GF-D8 (cell line): ENCODE results near the gene SMIM41.

Experiments used
- DNase-seq: peaks from one replicate; lab custom pipeline; 2025; lab: John Stamatoyannopoulos, UW

Gene SMIM41

DNA sequence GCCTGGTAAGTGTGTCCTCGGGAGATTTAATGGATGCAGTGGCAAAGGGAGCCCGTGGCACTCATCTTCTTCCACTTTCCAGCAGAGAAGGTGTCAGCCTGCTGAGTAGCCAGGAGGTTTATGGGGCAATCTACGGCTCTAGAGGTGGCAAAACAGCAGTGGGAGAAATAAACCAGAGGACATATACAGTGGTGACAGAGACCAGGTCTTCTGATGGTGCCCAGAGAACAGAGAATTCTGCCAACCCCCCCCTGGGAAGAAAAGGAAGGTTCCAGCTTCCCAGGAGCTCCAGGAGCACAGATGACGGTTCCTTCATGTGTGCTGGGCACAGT is 43.0 kb downstream of the SMIM41 start:
- no peak for DNase-seq

DNA sequence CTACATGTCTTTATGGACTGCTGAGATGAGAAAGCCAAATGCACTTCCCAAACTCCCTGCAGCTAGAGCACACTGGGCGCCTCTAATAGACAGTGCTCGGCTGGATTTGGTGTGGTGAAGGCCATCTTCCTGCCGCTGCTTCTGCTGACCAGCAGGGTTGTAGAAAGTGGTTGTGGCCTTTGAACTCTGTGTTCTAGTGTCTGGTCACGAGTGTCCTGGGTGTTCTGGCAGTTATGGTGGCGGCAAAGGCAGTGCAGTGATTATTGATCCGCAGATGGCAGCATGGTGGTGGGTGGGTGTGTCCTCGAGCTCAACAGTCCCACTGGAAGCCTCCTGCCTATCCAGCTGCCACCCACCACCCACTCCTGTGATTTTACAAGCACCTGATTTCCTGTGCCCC is 43.4 kb downstream of the SMIM41 start:
- DNase-seq: no peak

DNA sequence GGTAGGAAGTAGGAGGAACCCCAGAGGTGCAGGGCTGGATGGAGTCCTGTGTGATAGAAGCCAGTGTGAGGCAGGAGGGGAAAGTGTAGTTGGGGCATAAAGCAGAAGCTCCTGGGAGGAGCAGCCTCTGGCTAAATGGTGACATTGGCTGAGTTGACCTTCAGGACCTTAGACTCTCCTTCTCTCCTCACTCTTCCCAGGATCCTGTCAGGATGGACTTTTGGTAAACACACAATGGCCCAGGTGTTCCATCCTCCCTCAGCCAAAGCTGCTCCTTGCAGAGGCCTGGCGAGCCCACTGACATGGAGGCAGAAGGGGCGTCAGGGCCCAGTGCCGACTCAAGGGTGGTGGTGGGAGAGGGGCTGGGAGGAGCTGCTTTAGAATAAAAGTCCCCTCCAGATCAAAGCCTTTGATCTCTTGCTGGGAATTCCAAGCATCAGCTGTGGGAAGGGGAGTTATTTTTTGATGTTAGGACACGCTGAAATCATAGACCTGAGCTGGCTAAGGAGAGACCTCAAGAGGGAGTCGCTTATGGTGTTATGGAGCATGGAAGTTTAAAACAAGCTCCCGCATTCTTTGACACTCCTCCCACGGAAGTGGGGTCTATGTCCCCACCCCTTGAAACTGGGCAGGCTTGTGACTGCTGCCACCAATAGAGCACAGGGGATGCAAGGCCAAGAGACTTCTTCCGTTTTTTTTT is 44.1 kb downstream of the SMIM41 start:
- DNase-seq: no peak

GRCh38 chr12:52125476-52125900 is 46.0 kb downstream of the SMIM41 start:
- no peak for DNase-seq

DNA sequence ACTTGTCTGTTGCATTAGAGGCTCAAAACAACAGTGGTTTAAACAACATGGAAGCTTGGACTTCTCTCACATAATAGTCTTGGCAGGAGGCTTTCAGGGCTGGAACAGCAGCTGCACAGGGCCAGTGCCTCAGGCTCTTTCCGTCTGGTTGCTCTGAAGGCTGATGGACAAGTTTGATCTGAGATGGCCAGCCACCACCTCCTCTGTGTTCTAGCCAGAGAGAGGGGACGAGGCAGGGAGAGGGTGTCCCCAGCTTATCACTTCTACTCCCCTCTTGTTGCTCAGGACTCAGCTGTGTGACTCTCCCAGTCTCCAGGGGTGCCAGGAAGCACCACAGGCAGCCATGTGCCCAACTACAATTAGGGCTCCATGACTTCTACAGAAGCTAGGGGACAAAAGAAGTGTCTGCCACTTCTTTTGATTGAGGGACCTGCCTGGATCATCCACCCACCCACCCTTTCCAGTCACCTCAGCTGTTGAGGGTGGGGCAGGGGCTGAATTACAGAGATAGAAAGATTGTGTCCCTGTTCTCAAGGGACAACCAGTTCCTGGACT is 46.6 kb downstream of the SMIM41 start:
- no peak for DNase-seq

DNA sequence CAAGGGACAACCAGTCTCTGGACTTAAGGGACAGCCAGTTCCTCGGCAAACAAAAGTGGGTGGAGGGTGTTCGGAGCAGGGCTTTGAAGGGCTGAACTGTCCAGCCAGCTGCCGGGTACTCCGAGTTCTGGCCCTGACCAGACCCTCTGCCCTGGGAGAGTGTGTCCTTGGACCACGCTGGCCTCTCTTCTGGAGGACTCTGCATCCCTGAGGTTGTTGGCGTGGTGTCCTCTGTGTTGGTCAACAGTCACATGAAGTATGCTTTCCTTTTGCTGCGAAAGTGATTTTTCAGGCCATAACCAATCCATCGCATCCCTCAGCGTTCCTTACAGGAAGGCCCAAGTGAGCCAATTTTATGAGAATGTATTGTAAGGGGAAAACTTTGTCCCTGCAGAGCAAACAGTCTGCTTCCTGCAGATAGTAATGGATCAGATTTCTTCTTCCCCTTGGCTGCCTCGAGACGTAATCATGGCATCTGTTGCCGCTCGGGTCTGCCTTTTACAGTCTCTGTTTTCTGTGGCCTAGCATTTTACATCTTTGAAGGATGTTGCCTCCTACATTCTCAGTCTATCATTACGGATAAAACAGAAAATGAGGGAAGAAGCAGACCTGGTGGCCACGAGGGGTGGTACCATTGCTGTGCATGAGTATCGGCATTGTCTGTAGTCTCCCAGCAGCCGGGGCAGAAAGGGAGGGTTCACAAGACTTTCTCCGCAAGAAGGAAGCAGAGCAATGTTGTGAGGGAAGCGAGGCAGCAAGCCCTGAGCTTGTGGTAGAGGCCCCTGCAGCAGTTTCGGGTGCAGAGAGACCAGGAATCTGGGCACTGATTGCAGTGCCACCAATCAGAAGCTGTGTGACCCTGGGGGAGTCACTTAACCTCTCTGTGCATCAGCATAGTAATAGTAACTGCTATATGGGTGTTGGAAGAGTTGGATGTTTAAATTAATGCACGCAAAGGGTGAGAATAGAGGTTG is 47.4 kb downstream of the SMIM41 start:
- DNase-seq: no peak

DNA sequence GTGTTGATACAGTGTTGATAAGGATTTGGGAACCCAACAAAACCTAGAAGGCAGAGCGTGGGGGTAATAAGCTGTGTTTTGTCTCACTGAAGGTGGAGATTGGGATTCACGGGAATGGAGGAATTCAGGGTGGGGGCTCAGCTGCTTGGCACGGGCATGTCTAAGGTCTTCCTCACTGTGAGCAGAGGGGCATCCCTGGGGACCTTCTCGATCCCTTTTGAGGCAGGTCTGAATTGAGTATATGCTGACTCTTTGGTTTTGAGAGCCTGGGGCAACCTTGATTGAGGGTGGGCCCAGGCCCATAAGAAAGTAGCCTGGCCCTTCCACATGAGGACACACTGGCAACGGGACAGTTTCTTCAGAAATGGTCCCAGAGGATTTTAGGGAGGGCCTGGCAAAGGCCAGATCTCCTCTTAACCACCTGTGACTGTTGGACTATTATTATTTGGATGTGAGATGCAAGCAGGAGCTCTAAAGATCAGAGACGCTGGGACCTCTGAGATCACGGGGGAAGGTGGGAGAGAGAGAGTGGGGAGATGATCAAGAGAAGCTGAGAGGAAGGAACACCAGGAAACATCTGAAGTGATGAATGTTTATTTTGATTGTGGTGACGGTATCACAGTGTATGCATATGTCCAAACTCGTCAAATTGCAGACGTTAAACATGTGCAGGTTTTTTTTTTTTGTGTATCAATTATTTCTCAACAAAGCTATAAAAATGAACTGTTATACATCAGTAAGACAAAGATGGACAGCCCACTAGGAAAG is 48.4 kb downstream of the SMIM41 start:
- DNase-seq: no peak

DNA sequence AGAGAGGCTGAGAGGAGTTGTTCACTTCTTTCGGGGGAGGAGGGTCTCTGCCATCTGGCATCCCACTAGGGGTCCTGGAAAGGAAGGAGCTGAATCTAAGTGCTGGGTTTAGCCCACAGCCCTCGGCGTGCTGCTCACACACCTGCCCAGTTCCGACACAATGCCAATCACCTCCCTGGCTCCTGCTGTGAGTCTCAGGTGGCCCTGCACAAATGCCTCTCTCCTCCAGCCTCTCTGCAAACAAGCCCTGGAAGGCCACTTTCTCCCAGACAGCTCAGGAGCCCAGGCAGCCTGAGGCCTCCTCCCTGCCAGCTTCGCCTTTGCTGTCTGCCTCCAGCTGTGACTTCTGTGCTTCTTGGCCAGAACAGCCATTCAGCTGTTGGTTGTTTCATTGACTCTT is 51.2 kb downstream of the SMIM41 start:
- no peak for DNase-seq

DNA sequence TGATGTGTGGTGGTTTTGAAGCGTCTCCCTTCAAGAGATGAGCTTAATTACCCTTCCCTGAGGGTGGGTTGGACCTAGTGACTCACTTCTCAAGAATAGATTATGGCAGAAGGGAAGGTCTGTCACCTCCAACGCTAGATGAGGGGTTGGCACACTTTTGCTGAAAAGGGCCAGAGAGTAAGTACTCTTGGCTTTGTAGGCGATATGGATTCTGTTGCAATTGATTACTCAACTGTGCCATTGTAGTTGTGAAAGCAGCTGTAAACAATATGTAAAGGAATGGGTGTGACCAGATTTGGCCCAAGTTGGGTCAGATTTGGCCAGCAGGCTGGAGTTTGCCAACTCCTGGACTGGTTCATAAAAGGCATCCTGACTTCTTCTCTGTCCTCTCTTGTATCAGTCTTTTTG is 53.3 kb downstream of the SMIM41 start:
- no peak for DNase-seq

- DNase-seq: no peak
These were observed 58.2 kb downstream of the SMIM41 start for GRCh38 chr12:52137746-52138145.

GRCh38 chr12:52139147-52139546 is 59.6 kb downstream of the SMIM41 start:
- no peak for DNase-seq

DNA sequence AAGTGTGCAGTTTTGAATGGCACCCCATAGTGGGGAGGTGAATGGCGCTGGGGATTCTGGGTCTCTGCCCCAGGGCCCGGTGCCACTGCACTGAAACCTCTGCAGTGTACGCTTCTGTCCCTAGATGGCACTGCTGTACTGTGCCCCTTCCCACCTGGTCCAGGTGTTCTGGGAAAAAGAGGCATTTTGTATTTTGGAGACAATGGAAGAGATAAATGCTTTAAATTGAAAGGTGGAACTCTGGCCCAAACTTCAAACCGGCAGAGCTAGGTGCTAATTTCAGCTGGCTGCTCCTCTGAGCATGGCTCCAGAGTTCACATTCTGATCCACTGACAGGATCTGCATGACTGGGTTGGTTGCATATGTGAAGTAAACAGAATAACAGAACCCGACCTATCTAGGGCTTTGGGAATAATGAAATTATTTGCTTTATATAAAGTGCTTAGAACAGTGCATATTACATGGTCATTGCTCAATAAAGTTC is 60.1 kb downstream of the SMIM41 start:
- DNase-seq: no peak

- DNase-seq: no peak
These were observed 61.8 kb downstream of the SMIM41 start for GRCh38 chr12:52141306-52141705.

DNA sequence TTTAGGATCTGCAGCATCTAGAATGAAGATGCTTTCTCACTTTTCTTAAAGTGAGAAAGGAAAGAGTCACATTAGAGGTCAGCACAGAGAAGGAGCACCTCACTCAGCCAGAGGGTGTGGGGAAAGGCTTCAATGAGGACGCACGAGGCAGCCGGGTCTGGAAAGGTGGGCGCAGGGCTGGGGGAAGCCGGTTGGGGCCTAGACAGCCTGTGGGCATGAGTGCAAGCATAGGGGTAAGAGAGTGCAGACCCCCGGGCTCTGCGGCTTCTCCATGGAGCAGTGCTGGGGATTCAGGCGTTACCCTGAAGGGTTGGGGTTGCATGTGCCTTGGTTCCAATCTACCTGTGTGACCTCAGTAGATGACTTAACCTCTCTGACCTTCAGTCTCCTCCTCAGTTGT is 62.4 kb downstream of the SMIM41 start:
- no peak for DNase-seq

DNA sequence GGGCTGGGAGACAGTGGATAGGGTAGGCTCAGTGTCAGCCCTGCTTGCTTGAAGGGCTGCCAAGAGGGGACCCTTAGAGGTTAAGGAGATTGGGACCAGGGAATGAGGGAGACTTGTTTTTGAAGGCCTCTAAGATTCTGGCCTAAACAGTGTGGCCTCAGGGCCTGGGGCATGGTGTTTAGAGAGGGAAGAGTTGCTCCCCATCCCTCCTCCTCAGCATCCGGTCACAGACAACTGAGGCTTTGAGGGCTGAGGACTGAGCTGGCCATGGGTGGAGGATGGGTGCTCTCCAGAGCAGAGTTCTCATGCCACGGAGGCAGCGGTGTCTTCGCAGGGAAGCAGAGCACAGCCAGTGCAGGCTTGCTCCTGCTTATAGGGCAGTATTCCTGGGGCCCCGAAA is 62.9 kb downstream of the SMIM41 start:
- DNase-seq: no peak

- no peak for DNase-seq
These were observed 65.2 kb downstream of the SMIM41 start for GRCh38 chr12:52144512-52145227.

DNA sequence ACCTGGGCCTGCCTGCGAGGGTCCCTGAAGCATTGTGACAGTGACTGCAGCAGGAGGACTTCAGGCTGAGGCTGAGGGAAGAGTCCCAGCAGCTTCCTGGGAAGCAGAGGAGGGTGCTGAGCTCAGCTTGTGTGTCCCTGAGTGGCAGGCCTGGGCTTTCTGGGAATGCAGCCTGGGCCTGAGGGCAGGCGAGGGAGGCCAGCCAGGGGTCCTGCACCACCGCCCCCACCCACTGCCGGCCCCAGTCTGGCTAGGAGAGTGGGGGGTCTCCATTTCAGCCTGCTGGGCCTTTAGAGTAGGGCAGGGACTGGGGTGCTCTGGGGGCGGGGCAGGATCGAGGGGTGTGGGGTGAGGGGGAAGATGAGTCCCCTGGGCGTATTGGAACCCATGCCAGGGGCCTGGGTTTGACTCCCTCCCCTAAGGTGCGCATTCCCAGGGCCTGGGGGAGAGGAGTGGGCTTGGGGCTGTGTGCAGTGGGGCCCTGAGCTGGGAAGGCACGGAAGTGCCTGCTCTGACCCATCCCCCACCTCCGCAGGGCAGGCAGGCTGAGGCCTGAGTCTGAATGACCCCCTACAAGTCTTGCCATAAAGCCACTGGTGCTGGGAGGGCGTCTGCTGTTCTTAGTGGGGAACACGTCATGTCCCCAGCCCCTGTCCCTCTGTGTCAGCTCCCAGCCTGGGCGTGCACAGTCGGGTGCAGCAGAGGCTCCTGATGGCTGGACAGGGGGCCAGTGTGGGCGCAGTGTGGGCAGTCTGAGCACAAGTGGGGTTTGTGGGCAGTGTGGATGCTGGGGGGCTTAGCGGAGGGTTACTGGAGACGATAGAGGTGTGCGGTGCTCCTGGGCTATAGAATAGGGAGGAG is 66.0 kb downstream of the SMIM41 start:
- DNase-seq: no peak

GRCh38 chr12:52146089-52146821 is 66.8 kb downstream of the SMIM41 start:
- DNase-seq: no peak

DNA sequence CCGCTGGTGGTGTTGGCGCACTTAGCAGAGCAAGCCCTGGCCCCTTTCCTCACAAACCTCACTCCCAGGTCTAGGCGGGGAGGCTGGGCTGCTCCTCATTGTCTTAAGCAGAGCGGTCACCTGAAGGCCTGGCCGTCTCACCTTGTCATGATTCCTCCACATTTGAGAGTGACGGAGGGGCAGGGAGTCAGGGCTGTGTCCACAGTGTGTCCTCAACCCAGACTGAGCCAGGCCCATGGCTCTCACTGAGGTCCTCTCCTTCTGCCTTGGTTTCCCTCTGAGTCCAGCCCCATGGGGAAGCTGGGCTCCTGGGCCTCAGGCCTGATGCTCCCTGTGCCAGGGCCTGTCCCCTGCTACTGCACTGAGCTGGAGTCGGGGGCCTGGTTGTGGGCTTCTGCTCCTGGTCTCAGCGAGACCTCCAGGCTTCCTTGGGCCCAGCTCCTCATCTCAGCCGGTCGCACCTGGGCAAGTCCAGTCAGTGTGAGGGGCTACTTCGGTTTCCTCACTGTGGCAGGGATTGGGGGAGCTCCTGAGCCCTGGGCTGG is 67.4 kb downstream of the SMIM41 start:
- DNase-seq: no peak
